Measurements from ENCODE around the gene SCUBE2.

The SCUBE2 gene

DNA sequence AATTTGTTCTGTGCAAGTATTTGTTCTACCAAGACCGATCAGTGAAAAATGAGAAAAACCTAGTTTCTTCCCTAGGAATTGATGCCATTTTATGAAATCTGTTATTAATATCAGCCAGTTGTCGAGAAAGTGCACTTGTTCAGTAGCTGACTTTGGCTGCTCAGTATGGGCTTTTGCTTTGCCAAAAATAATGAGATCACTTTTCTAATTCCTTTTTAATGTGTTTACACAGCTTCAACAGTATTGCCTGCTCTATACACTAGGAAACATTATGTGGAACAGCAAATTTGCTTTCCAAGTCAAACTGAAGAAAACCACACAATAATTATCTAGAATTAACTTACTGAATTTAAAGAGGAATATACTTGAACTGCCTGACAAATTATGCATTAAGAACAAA is 34.4 kb downstream of the SCUBE2 start:
- Histone ChIP-seq H3K4me3 (ENCODE audit: low read depth in 1 of 2, low read length in 1 of 2) (no peak overlapping the region), H3K27me3 (no peaks in the 10 kb centered on the region), H3K36me3 (no peaks in the 10 kb centered on the region), H3K4me1 (ENCODE audit: control insufficient read depth in 1 of 2, insufficient read depth in 1 of 2, low read depth in 1 of 2, low read length in 1 of 2) (no peaks in the 10 kb centered on the region), H3K27ac (no peak overlapping the region), H3K9me3 (no peaks in the 10 kb centered on the region)
- TF ChIP-seq, protein P1, sequence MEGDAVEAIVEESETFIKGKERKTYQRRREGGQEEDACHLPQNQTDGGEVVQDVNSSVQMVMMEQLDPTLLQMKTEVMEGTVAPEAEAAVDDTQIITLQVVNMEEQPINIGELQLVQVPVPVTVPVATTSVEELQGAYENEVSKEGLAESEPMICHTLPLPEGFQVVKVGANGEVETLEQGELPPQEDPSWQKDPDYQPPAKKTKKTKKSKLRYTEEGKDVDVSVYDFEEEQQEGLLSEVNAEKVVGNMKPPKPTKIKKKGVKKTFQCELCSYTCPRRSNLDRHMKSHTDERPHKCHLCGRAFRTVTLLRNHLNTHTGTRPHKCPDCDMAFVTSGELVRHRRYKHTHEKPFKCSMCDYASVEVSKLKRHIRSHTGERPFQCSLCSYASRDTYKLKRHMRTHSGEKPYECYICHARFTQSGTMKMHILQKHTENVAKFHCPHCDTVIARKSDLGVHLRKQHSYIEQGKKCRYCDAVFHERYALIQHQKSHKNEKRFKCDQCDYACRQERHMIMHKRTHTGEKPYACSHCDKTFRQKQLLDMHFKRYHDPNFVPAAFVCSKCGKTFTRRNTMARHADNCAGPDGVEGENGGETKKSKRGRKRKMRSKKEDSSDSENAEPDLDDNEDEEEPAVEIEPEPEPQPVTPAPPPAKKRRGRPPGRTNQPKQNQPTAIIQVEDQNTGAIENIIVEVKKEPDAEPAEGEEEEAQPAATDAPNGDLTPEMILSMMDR (IDR thresholded peaks at IDR 0.05): no peak

DNA sequence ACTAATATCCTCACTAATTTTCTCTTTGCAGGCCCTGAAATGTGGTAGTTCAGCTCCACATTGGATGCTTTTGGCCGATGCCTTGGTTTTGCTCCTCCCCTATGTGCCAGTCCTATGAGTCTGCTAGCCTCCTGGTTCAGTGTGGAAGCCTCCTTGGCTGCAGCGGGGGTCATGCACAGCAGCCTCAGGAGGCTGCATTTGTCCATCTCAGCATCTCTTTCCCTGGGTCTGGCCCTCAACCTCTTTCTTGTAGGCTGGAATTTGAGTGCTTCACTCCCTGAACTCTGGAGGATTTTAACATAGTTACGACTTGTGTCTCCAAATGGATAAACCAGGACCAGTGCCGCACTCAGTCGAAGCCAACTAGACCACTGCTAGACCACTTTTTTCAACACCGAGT is 34.9 kb downstream of the SCUBE2 start:
- H3K4me3 ChIP-seq (ENCODE audit: low read depth in 1 of 2, low read length in 1 of 2): no peak overlapping the region
- H3K27ac ChIP-seq: no peak overlapping the region
- H3K4me1 ChIP-seq (ENCODE audit: control insufficient read depth in 1 of 2, insufficient read depth in 1 of 2, low read depth in 1 of 2, low read length in 1 of 2): no peaks in the 10 kb centered on the region
- no peaks in the 10 kb centered on the region for H3K36me3 ChIP-seq
- H3K9me3 ChIP-seq: no peaks in the 10 kb centered on the region
- TF ChIP-seq, protein P1 (IDR thresholded peaks at IDR 0.05): no peak
- H3K27me3 ChIP-seq: no peaks in the 10 kb centered on the region

DNA sequence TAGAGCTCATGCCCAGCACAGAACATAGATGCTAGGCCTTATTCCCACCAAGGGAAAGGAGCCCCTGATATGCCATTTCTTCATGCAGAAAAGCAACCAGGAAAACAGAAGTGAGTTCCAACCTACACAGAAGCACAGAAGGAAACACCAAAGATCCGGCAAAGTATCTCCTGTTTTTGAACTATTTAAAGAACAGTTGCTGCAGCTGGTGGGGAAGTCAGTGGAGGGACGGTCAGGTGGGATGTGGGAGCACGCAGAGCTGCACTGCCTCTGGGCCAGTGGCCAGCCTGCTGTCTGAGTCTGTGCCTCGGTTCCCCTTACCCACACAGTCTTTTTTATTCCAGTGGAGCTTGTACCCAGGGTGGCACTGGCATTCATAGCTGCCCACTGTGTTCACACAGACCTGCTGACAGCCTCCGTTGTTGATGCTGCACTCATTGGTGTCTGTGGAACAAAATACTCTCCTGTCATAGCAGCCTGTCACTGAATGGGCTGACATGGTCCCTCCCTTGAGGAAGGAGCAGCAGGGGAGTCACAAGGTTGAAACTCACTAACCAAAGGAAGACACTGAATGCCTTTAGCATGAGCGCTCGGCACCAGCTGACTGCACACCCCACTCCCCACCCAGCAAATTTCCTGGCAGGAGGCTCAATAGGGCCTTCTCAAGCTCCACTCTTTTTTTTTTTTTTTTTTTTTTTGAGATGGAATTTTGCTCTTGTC is 37.9 kb downstream of the SCUBE2 start:
- Histone ChIP-seq H3K4me3 (ENCODE audit: low read depth in 1 of 2, low read length in 1 of 2) (no peak overlapping the region), H3K27me3 (no peaks in the 10 kb centered on the region), H3K27ac (no peak overlapping the region), H3K4me1 (ENCODE audit: control insufficient read depth in 1 of 2, insufficient read depth in 1 of 2, low read depth in 1 of 2, low read length in 1 of 2) (no peaks in the 10 kb centered on the region), H3K9me3 (no peaks in the 10 kb centered on the region), H3K36me3 (no peaks in the 10 kb centered on the region)
- TF ChIP-seq, protein P1 (IDR thresholded peaks at IDR 0.05): no peak

DNA sequence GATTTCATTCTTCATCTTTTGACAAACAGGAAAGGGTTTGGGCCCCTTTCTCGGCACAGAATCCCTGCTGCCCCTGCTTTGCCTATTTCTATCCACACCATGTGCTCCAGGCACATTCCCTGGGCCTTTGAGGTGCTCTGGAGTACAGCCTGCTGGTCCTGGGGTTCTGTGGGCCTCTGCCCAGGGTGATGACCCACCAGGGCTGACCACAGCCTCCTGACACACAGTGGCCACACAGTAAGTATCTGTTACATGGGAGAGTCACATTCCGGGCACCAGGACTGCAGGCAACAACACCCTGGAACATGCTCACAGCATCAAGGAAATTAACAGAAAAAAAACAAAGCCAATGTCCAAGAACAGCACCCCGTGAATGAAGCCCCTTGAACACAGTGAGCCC is 39.1 kb downstream of the SCUBE2 start:
- H3K4me1 ChIP-seq (ENCODE audit: control insufficient read depth in 1 of 2, insufficient read depth in 1 of 2, low read depth in 1 of 2, low read length in 1 of 2): no peaks in the 10 kb centered on the region
- no peak overlapping the region for H3K4me3 ChIP-seq (ENCODE audit: low read depth in 1 of 2, low read length in 1 of 2)
- no peak overlapping the region for H3K27ac ChIP-seq
- no peaks in the 10 kb centered on the region for H3K9me3 ChIP-seq
- TF ChIP-seq, protein P1 (IDR thresholded peaks at IDR 0.05): no peak
- H3K36me3 ChIP-seq: no peaks in the 10 kb centered on the region
- no peaks in the 10 kb centered on the region for H3K27me3 ChIP-seq

DNA sequence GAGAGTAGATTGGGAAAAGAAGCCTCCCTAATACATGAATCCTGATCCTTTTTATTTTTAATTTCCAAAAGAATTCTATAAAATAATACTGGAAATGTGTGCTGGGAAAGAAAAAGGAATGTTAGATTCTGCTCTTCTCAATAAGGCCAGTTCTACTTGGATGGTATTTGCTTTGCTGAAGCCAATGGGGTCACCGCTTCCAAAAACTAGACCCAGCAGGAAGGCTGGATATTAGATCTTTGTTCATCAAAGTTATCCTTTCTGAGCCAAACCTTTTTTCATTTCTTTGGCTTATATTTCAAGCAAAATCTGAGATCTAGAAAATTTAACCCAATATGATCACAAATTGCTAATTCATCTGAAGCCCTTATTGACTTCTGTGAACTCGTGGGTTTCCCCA is 41.4 kb downstream of the SCUBE2 start:
- H3K27me3 ChIP-seq: no peaks in the 10 kb centered on the region
- TF ChIP-seq, protein P1 (IDR thresholded peaks at IDR 0.05): no peak
- H3K4me3 ChIP-seq (ENCODE audit: low read depth in 1 of 2, low read length in 1 of 2): no peak overlapping the region
- no peaks in the 10 kb centered on the region for H3K9me3 ChIP-seq
- no peaks in the 10 kb centered on the region for H3K36me3 ChIP-seq
- no peak overlapping the region for H3K27ac ChIP-seq
- no peaks in the 10 kb centered on the region for H3K4me1 ChIP-seq (ENCODE audit: control insufficient read depth in 1 of 2, insufficient read depth in 1 of 2, low read depth in 1 of 2, low read length in 1 of 2)

Measured in neutrophil (primary cell).